H1 (cell line): ENCODE data around the gene RGL1.

Experiments
- CREB1 ChIP-seq: IDR thresholded peaks from 2 replicates; pipeline ENCODE4 v1.6.1; 2012; ENCODE audit warnings: inconsistent platforms
- TAF7 ChIP-seq: optimal IDR thresholded peaks from 2 replicates; pipeline ENCODE3; 2011; ENCODE audit warnings: low read depth, mild to moderate bottlenecking, inconsistent platforms, low read length, moderate library complexity, borderline replicate concordance
- YY1 ChIP-seq: IDR thresholded peaks from 2 replicates; pipeline ENCODE4 v1.6.1; 2011; ENCODE audit warnings: low read depth, mild to moderate bottlenecking, low read length
- TF ChIP-seq, protein P1 (sequence below): IDR thresholded peaks from 2 replicates; pipeline ENCODE4 v1.6.1; 2011; ENCODE audit warnings: low read depth, mild to moderate bottlenecking, low read length; ENCODE audit not compliant: insufficient read depth

DNA sequence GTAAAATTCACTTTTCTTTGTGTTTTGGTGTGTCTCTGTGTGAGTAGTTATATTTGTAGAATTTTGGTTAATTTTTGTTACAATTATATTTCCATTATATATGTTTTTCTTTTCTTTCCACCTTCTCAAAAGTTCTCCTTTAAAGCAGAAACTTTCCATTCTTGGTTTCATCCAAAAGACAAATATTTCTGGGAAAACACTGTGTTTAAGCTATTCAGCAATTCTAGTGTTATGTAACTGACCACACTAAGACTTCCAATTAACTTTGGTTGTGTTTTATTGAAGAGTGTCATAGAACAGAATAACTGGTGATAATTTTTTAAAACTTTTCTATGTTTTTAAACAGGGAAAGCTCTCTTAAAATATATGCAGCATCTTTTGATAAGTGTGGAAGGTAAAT lies 13.6 kb upstream of the RGL1 start:
- no peak for TF ChIP-seq TAF7
- no peak for TF ChIP-seq YY1
- TF ChIP-seq, protein P1, sequence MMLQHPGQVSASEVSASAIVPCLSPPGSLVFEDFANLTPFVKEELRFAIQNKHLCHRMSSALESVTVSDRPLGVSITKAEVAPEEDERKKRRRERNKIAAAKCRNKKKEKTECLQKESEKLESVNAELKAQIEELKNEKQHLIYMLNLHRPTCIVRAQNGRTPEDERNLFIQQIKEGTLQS, result no peak
- TF ChIP-seq CREB1, result no peak
